Ovary (tissue), 3 donors: ENCODE data around the gene CLCN2.

Source experiments
- EP300 ChIP-seq: sonication (generic); formaldehyde crosslinking; IDR thresholded peaks from one replicate; pipeline ENCODE4 v1.6.1; 2017; ENCODE audit warnings: antibody characterized with exemption
- POLR2A ChIP-seq: fragments of 450-650 bp; IDR thresholded peaks from one replicate; pipeline ENCODE4 v1.6.1; 2017; ENCODE audit warnings: antibody characterized with exemption, mild to moderate bottlenecking, moderate library complexity
- TF ChIP-seq, protein P1 (sequence below), 3 donors: fragments of 450-650 bp in 2 of 3; fragments of 200-600 bp in 1 of 3; IDR thresholded peaks; one replicate each; pipeline versions ENCODE4 v1.5.1 to v1.8.0; 2016 to 2022; ENCODE audit warnings: antibody characterized with exemption in 3 of 3, mild to moderate bottlenecking in 1 of 3
- donor health status: DM: no; HTN: no; CAD: no.

DNA sequence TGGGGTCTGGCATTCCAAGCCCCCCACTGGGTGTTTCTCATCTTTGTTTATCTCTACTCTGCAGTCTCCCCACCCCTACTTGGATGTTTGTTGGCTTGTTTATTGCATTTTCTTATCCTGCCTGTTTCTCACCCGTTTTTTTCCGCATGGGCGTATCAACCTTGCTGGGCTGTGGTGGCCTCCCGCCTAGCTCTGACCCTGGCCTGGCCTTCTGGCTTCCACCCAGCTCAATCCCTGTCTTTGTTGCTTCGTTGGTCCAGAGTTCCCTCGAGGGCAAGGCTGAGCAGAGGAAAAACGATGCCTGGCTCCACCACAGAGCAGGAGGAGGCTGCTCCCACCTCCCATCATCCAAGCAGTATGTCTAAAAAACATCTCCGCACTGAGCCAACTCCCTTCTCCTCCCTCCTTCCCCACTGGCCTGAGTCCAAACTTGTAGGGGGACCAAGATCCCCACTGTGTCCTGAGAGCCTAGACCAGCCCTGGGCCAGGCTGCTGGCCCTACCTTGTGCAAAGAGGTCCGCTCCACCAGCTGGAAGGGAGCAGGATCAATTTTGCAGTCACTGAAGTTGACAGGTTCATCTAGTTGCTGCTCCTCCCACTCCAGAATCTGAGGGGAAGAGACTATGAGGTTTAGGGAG lies 9.8 kb downstream of the CLCN2 start:
- TF ChIP-seq, protein P1, sequence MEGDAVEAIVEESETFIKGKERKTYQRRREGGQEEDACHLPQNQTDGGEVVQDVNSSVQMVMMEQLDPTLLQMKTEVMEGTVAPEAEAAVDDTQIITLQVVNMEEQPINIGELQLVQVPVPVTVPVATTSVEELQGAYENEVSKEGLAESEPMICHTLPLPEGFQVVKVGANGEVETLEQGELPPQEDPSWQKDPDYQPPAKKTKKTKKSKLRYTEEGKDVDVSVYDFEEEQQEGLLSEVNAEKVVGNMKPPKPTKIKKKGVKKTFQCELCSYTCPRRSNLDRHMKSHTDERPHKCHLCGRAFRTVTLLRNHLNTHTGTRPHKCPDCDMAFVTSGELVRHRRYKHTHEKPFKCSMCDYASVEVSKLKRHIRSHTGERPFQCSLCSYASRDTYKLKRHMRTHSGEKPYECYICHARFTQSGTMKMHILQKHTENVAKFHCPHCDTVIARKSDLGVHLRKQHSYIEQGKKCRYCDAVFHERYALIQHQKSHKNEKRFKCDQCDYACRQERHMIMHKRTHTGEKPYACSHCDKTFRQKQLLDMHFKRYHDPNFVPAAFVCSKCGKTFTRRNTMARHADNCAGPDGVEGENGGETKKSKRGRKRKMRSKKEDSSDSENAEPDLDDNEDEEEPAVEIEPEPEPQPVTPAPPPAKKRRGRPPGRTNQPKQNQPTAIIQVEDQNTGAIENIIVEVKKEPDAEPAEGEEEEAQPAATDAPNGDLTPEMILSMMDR (IDR thresholded peaks at IDR 0.05), result no peak
- TF ChIP-seq POLR2A (no peak), EP300 (no peak)
